ENCODE measurements around the gene MRAP. TPM values are rescaled to one million over a fixed set of nuclear protein-coding genes. Genes with fewer than 3 reads are reported as not detected.

MRAP gene
- total RNA-seq, 4 donors from 2014 or later, result 0.45 to 1.4 (median 1.3) TPM; not detected in 1

GRCh38 chr21:32270748-32271147 lies 27.9 kb upstream of the MRAP start:
- DNase-seq (ENCODE audit: low spot score in 2 of 2), result no peak
- H3K4me3 ChIP-seq (ENCODE audit: low read depth, poor library complexity, severe bottlenecking), result no peak overlapping the region
- intact Hi-C loops (cut with DNase I; ENCODE audit: low total_unique reads), result no loop called here
- WGBS, 2 donors, result 80 to 82% methylated on average over 4 of the region's 4 CpGs
- TF ChIP-seq POLR2A (IDR thresholded peaks at IDR 0.05), result no peak
- no peak for TF ChIP-seq CTCF (IDR thresholded peaks at IDR 0.05)

GRCh38 chr21:32276671-32277070 lies 22.0 kb upstream of the MRAP start:
- no peak for TF ChIP-seq CTCF (IDR thresholded peaks at IDR 0.05)
- TF ChIP-seq POLR2A (IDR thresholded peaks at IDR 0.05), result no peak
- peak in 1 of 2 donors; percentile 5 for DNase-seq (ENCODE audit: low spot score in 2 of 2)
- intact Hi-C loops (cut with DNase I; ENCODE audit: low total_unique reads), result no loop called here

GRCh38 chr21:32278103-32278502 lies 20.6 kb upstream of the MRAP start:
- TF ChIP-seq POLR2A (IDR thresholded peaks at IDR 0.05), result no peak
- TF ChIP-seq CTCF (IDR thresholded peaks at IDR 0.05), result no peak
- peak overlapping the region; percentile 68 for H3K4me3 ChIP-seq (ENCODE audit: low read depth, poor library complexity, severe bottlenecking)
- intact Hi-C loops (cut with DNase I; ENCODE audit: low total_unique reads), result no loop called here
- peak in 1 of 2 donors; percentile 12 for DNase-seq (ENCODE audit: low spot score in 2 of 2)
- 1 to 3% methylated on average over 9 of the region's 9 CpGs for WGBS, 2 donors

More at GRCh38 chr21:32276671-32277070, 22.0 kb upstream of the MRAP start:
- H3K4me3 ChIP-seq (ENCODE audit: low read depth, poor library complexity, severe bottlenecking), result no peak overlapping the region
- 94 to 96% methylated on average over 4 of the region's 4 CpGs for WGBS, 2 donors

- no peak for TF ChIP-seq CTCF (IDR thresholded peaks at IDR 0.05)
- no peak for TF ChIP-seq POLR2A (IDR thresholded peaks at IDR 0.05)
These were observed 19.9 kb upstream of the MRAP start, which contains the start of gene MIS18A for GRCh38 chr21:32278518-32279376. Gene MIS18A, minus strand, starts transcription at chr21:32279049. Its CDS starts 35 bp downstream, at chr21:32279014.

GRCh38 chr21:32279377-32279680 lies 19.3 kb upstream of the MRAP start:
- no peak for DNase-seq (ENCODE audit: low spot score in 2 of 2)
- 5 to 7% methylated on average over 10 of the region's 10 CpGs for WGBS, 2 donors
- no peak for TF ChIP-seq POLR2A (IDR thresholded peaks at IDR 0.05)
- no peak for TF ChIP-seq CTCF (IDR thresholded peaks at IDR 0.05)
- intact Hi-C loops (cut with DNase I; ENCODE audit: low total_unique reads), result no loop called here
- peak overlapping the region; percentile 68 for H3K4me3 ChIP-seq (ENCODE audit: low read depth, poor library complexity, severe bottlenecking)

More at GRCh38 chr21:32278518-32279376, 19.9 kb upstream of the MRAP start, which contains the start of gene MIS18A:
- intact Hi-C loops (cut with DNase I; ENCODE audit: low total_unique reads), result no loop called here
- peak within 1 kb of the TSS; percentile 68 for H3K4me3 ChIP-seq (ENCODE audit: low read depth, poor library complexity, severe bottlenecking)
- peak; percentile 94 to 99 for DNase-seq (ENCODE audit: low spot score in 2 of 2)
- 0 to 1% methylated on average over 64 to 69 of the region's 69 CpGs for WGBS, 2 donors
